GM23248 (cell line): ENCODE results near the gene SUSD6. TPM values are rescaled to one million over a fixed set of nuclear protein-coding genes. Genes with fewer than 3 reads are reported as not detected.
A peak's percentile ranks its signal among the peaks of the same experiment; 100 is the strongest.

ENCODE experiments used
- DNase-seq: peaks from one replicate; pipeline ENCODE4 v3.0.0-alpha.2; 2015
- H2AFZ ChIP-seq: fragments of 200-600 bp; sonication (generic); 2 replicates; pipeline ENCODE4 v1.6.1; 2016; ENCODE audit warnings: antibody characterized with exemption
- H3F3A ChIP-seq: fragments of 200-600 bp; sonication (generic); 2 replicates; pipeline ENCODE4 v1.6.1; 2016; ENCODE audit warnings: mild to moderate bottlenecking, antibody characterized with exemption, mixed run types; ENCODE audit not compliant: insufficient read depth
- H3K27ac ChIP-seq: fragments of 200-600 bp; sonication (generic); 2 replicates; pipeline ENCODE4 v1.5.1; 2016; ENCODE audit warnings: mild to moderate bottlenecking
- H3K27me3 ChIP-seq: fragments of 200-600 bp; sonication (generic); replicated peaks from 2 replicates; pipeline ENCODE4 v1.6.1; 2016; ENCODE audit warnings: mild to moderate bottlenecking; ENCODE audit not compliant: insufficient read depth
- H3K36me3 ChIP-seq: fragments of 200-600 bp; sonication (generic); 2 replicates; pipeline ENCODE4 v1.6.1; 2016; ENCODE audit warnings: low read depth, mild to moderate bottlenecking
- H3K4me1 ChIP-seq: fragments of 200-600 bp; sonication (generic); 2 replicates; pipeline ENCODE4 v1.6.1; 2016; ENCODE audit warnings: mild to moderate bottlenecking; ENCODE audit not compliant: insufficient read depth
- H3K4me2 ChIP-seq: fragments of 200-600 bp; sonication (generic); one replicate; pipeline ENCODE4 v1.6.1; 2016; ENCODE audit warnings: mild to moderate bottlenecking; ENCODE audit not compliant: unreplicated experiment
- H3K4me3 ChIP-seq: fragments of 200-600 bp; sonication (generic); 2 replicates; pipeline ENCODE4 v1.5.1; 2016; ENCODE audit warnings: mild to moderate bottlenecking
- H3K79me2 ChIP-seq: fragments of 200-600 bp; sonication (generic); 2 replicates; pipeline ENCODE4 v1.6.1; 2016; ENCODE audit warnings: mild to moderate bottlenecking; ENCODE audit not compliant: insufficient read depth
- H3K9ac ChIP-seq: fragments of 200-600 bp; sonication (generic); 2 replicates; pipeline ENCODE4 v1.6.1; 2016; ENCODE audit warnings: mild to moderate bottlenecking
- H3K9me2 ChIP-seq: fragments of 200-600 bp; sonication (generic); 2 replicates; pipeline ENCODE4 v1.6.1; 2016; ENCODE audit warnings: mixed run types, mild to moderate bottlenecking, moderate library complexity; ENCODE audit not compliant: insufficient read depth
- H3K9me3 ChIP-seq: fragments of 200-600 bp; sonication (generic); one replicate; pipeline ENCODE4 v1.6.1; 2017; ENCODE audit warnings: low read depth
- H4K20me1 ChIP-seq: fragments of 200-600 bp; sonication (generic); 2 replicates; pipeline ENCODE4 v1.6.0; 2016; ENCODE audit not compliant: insufficient read depth
- EZH2 ChIP-seq: fragments of 200-600 bp; sonication (generic); IDR thresholded peaks from 2 replicates; pipeline ENCODE4 v1.6.1; 2018; ENCODE audit warnings: antibody characterized with exemption, mild to moderate bottlenecking; ENCODE audit not compliant: insufficient read depth, poor library complexity, severe bottlenecking
- EZH2phosphoT487 ChIP-seq: fragments of 200-600 bp; sonication (generic); IDR thresholded peaks from 2 replicates; pipeline ENCODE4 v1.6.1; 2018; ENCODE audit warnings: antibody characterized with exemption, moderate library complexity, mild to moderate bottlenecking, low read depth; ENCODE audit not compliant: insufficient read depth
- WGBS, 2 experiments: methylation state at CpG; one replicate each; pipeline ENCODE4 v1.1.6; 2015 to 2017; ENCODE audit warnings: low lambda C conversion rate in 2 of 2, low coverage in 1 of 2; ENCODE audit errors: missing lambda C conversion rate in 2 of 2; 5-methylcytosine and 5-hydroxymethylcytosine counted together
- in situ Hi-C: fragments of 300-500 bp; cut with MboI; formaldehyde crosslinking; loops from 2 replicates; pipeline ENCODE4 v1.15.0; 2020
- polyA plus RNA-seq: library from polyadenylated mRNA; unstranded; fragments of >200 nt; fragmentation: Nextera tagmentation; extraction: Ambion mirVana; gene quantifications from 2 replicates; pipeline ENCODE4 v1.2.1, GENCODE V29; 2016
- total RNA-seq: library from RNA; depleted of rRNA; stranded (reverse); fragments of >200 nt; shearing (Covaris generic); gene quantifications from 2 replicates; pipeline ENCODE4 v1.2.3, GENCODE V29; 2014

SUSD6 gene
- total and polyA plus RNA-seq, 2 experiments from 2014 or later = 12.2 to 24.1 TPM

DNA sequence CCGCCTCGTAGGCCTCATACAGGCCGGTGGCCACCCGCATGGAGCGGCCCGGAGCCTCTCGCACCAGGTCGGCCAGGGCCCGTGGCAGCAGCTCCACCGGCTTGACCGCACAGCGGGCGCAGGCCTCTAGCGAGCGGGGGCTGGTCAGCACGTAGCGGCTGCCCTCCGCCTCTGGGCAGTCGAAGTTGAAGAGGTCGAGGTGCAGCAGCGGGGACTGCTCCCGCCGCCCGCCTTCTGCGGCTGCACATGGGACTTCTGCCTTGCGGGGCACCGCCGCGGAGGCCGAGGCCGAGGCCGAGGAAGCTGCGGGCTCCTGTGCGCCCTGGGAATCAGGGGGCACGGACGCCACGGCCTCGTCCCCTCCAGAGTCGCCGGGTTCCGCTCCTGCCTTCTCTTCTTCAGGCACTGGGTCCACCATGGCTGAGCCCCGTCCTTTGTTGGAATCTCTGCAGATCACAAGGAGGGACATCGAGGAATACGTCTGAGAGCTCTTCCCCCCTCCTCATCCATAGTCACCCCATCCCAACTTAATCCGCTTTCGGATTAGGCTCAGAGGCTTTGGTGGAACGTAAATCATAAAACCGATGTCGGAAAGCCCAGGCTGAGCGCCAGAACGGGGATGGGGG, 38.1 kb upstream of the SUSD6 start:
- H3K4me1 ChIP-seq = no peaks in the 10 kb centered on the region
- H3K27ac ChIP-seq = no peak overlapping the region
- peak; percentile 33 for DNase-seq
- H3K9me2 ChIP-seq = no peaks in the 10 kb centered on the region
- in situ Hi-C loops = no loop called here
- no peaks in the 10 kb centered on the region for H3K79me2 ChIP-seq
- H3K4me2 ChIP-seq = no peak overlapping the region
- no peak for TF ChIP-seq EZH2phosphoT487
- peak; percentile 83 for TF ChIP-seq EZH2
- no peak overlapping the region for H3K9ac ChIP-seq
- no peaks in the 10 kb centered on the region for H3K36me3 ChIP-seq
- no peaks in the 10 kb centered on the region for H3F3A ChIP-seq
- no peaks in the 10 kb centered on the region for H3K9me3 ChIP-seq
- H4K20me1 ChIP-seq = no peaks in the 10 kb centered on the region
- H2AFZ ChIP-seq = no peak overlapping the region
- H3K4me3 ChIP-seq = no peak overlapping the region; the same call in 1 of the 2 replicates
- peaks cover 76% of the 10 kb centered on the region for H3K27me3 ChIP-seq
- WGBS, 2 experiments = 27 to 39% methylated on average over 27 to 50 of the region's 51 CpGs

DNA sequence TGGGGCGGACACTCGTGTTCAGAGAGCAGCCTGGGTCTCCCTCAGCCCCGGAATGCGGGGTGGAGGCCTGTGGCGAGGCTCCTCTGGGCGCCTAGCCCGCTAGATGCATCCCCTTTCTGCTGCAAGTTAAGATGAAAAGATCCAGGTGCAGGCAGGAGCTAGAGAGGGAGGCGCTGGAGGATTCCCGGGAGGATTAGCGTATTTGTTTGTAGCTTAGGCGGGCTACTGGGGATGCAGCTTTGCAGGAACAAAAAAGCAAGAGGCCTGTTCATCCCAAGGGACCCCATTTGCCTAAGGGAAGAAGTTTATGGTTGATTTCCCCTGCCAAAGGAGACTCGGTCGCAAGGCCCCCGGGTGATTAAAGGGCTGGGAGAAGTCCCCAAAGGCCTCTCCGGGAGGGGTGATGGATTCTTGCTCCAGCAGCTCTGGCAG, 37.5 kb upstream of the SUSD6 start:
- no peak overlapping the region for H3K4me3 ChIP-seq
- H3K27me3 ChIP-seq = peaks cover 71% of the 10 kb centered on the region
- no peaks in the 10 kb centered on the region for H3F3A ChIP-seq
- in situ Hi-C loops = no loop called here
- no peaks in the 10 kb centered on the region for H3K36me3 ChIP-seq
- no peaks in the 10 kb centered on the region for H4K20me1 ChIP-seq
- WGBS, 2 experiments = 5 to 6% methylated on average over 15 of the region's 15 CpGs
- H3K9me3 ChIP-seq = no peaks in the 10 kb centered on the region
- DNase-seq = peak; percentile 7
- no peak overlapping the region for H3K9ac ChIP-seq
- H3K27ac ChIP-seq = no peak overlapping the region
- H3K9me2 ChIP-seq = no peaks in the 10 kb centered on the region
- TF ChIP-seq EZH2 (no peak), EZH2phosphoT487 (no peak)
- no peak overlapping the region for H2AFZ ChIP-seq
- H3K79me2 ChIP-seq = no peaks in the 10 kb centered on the region
- H3K4me2 ChIP-seq = no peak overlapping the region
- H3K4me1 ChIP-seq = no peaks in the 10 kb centered on the region

DNA sequence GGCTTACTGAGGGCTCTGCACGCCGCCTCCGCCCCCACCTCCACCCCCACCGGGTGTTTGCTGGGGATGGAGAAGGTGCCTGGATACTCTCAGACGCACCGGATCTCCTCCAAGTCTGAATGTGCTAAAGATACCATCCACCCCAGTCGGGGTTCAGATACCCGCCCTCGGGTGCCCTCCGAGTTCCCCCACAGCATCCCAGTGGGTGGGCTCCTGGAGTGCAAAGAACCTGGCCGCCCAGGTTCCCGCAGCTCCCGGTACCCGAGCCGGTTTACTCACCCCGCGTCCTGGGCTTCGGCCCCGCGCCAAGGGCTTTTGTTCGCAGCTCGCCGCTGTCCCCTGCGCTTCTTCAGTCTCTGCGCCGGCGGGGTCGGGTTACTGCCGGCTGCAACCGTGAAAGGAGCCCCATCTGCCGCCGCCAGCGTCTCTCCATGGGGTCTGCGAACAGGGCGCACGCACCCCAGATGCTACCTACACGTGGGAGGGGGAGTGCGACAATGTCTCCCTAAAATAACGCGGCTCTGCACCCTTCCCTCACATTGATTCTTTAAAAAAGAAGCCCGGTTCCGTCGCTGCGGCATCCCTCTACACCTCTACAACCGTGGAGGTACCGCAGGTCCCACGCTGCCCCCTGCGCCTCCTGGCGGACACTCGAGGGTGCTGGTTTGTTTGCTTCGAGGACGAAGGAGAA, 37.0 kb upstream of the SUSD6 start, which contains the start of gene CCDC177:
CCDC177 (minus strand) TSS at position 609 of the 691 bp plus-strand sequence. CDS start 1,249 bp downstream, outside the sequence.
- H3K9me2 ChIP-seq = no peaks in the 10 kb centered on the region
- in situ Hi-C loops = no loop called here
- H3K4me3 ChIP-seq = peak within 1 kb of the TSS; percentile 26; the same call in 1 of the 2 replicates
- 0 out of 2 replicates have a peak, but pooled peaks cover under 1% of the 10 kb centered on the region for H3K4me1 ChIP-seq
- no peaks in the 10 kb centered on the region for H3K36me3 ChIP-seq
- TF ChIP-seq EZH2phosphoT487 (0 out of 2 replicates have a peak, but pooled peaks have one; percentile 37), EZH2 (no peak)
- peaks cover 5% of the 10 kb centered on the region; the same call in 1 of the 2 replicates for H3F3A ChIP-seq
- WGBS, 2 experiments = 4% methylated on average over 50 to 52 of the region's 52 CpGs
- H2AFZ ChIP-seq = 0 out of 2 replicates have a peak within 1 kb of the TSS, but pooled peaks have one; percentile 16
- DNase-seq = peak; percentile 67
- no peaks in the 10 kb centered on the region for H3K79me2 ChIP-seq
- H3K4me2 ChIP-seq = peak within 1 kb of the TSS; percentile 43
- H3K9ac ChIP-seq = no peak within 1 kb of the TSS
- H4K20me1 ChIP-seq = no peaks in the 10 kb centered on the region
- H3K9me3 ChIP-seq = no peaks in the 10 kb centered on the region
- no peak within 1 kb of the TSS for H3K27ac ChIP-seq
- H3K27me3 ChIP-seq = peaks cover 65% of the 10 kb centered on the region

DNA sequence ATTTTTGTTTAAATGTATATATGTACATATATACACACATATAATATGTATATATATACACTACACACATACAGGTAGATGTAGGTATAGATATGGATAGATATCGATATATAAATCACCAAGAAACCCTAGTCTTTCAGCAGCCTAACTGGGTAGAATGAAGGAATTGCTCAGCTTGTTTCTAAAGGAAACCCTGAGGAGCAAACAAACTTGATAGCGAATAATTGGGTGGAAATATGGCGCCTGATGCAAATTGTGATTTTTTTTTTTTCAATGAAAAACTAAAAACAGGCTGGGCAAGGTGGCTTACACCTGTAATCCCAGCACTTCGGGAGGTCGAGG, 36.5 kb upstream of the SUSD6 start:
- Histone ChIP-seq H3K4me1 (peaks cover 5% of the 10 kb centered on the region; the same call in 1 of the 2 replicates), H3K9ac (no peak overlapping the region), H3K79me2 (no peaks in the 10 kb centered on the region), H4K20me1 (no peaks in the 10 kb centered on the region), H2AFZ (no peak overlapping the region), H3K36me3 (no peaks in the 10 kb centered on the region), H3K4me2 (no peak overlapping the region), H3K4me3 (no peak overlapping the region), H3K9me3 (no peaks in the 10 kb centered on the region), H3K9me2 (no peaks in the 10 kb centered on the region), H3F3A (peaks cover 8% of the 10 kb centered on the region; the same call in 1 of the 2 replicates), H3K27me3 (peaks cover 60% of the 10 kb centered on the region), H3K27ac (no peak overlapping the region)
- DNase-seq = no peak
- in situ Hi-C loops = loop anchor here (25.0 kb wide), 1 partner anchor 462 kb away; no protein-coding TSS in a partner anchor
- 46 to 47% methylated on average over 5 of the region's 5 CpGs for WGBS, 2 experiments
- TF ChIP-seq EZH2phosphoT487 (no peak), EZH2 (no peak)
